ENCODE results near the gene CAMK1D. TPM values are rescaled to one million over a fixed set of nuclear protein-coding genes. Genes with fewer than 3 reads are reported as not detected.

The CAMK1D gene
- polyA plus RNA-seq, 1 of the 3 experiments (the other 2 are of a cell fraction), result 4.1 TPM

- H3F3A ChIP-seq (replicated peaks; ENCODE audit: insufficient read depth), result no peaks in the 10 kb centered on the region
- H4K20me1 ChIP-seq (ENCODE audit: insufficient read depth), result no peaks in the 10 kb centered on the region
- no peaks in the 10 kb centered on the region for H3K36me3 ChIP-seq (replicated peaks in 1 of 2; ENCODE audit: control insufficient read depth in 1 of 2, insufficient read depth in 2 of 2, low read length in 1 of 2)
- H3K79me2 ChIP-seq (ENCODE audit: insufficient read depth), result no peaks in the 10 kb centered on the region
- POLR2A ChIA-PET, result no interaction called here
- CTCF ChIA-PET, result no interaction called here
- H3K4me3 ChIP-seq (ENCODE audit: low read depth in 2 of 2, low read length in 1 of 2), result no peak overlapping the region
- 96% methylated on average over 5 of the region's 5 CpGs for WGBS (ENCODE audit: low lambda C conversion rate)
- H3K27ac ChIP-seq (ENCODE audit: low read depth in 2 of 2, low read length in 1 of 2), result no peak overlapping the region
- no peaks in the 10 kb centered on the region for H3K9me2 ChIP-seq
- no peak overlapping the region for H3K9ac ChIP-seq
- no peaks in the 10 kb centered on the region; a peak in 2 of 4 replicates for H3K4me1 ChIP-seq (ENCODE audit: control insufficient read depth in 1 of 2, insufficient read depth in 2 of 2, low read depth in 1 of 2, low read length in 1 of 2)
- no peak for TF ChIP-seq EZH2phosphoT487 (IDR thresholded peaks at IDR 0.05; ENCODE audit: borderline replicate concordance, low read depth)
- no peak for TF ChIP-seq TEAD4 (IDR thresholded peaks at IDR 0.05; ENCODE audit: borderline replicate concordance, insufficient read depth)
- no peak for TF ChIP-seq USF2 (IDR thresholded peaks at IDR 0.05; ENCODE audit: borderline replicate concordance, low read depth, low read length)
- TF ChIP-seq ZBTB33 (IDR thresholded peaks at IDR 0.05; ENCODE audit: borderline replicate concordance, low read depth), result no peak
- no peak for TF ChIP-seq FOSL2 (IDR thresholded peaks at IDR 0.05; ENCODE audit: borderline replicate concordance, low read depth)
- TF ChIP-seq NRF1 (IDR thresholded peaks at IDR 0.05; ENCODE audit: low read depth, low read length), result no peak
- H3K9me3 ChIP-seq, result no peaks in the 10 kb centered on the region
- H2AFZ ChIP-seq (ENCODE audit: low read depth), result no peak overlapping the region
- H3K27me3 ChIP-seq (ENCODE audit: insufficient read depth), result no peaks in the 10 kb centered on the region
- no peak for DNase-seq
- H3K4me2 ChIP-seq, result no peak overlapping the region
These were observed 263.8 kb downstream of the CAMK1D start for GRCh38 chr10:12613136-12613535.

DNA sequence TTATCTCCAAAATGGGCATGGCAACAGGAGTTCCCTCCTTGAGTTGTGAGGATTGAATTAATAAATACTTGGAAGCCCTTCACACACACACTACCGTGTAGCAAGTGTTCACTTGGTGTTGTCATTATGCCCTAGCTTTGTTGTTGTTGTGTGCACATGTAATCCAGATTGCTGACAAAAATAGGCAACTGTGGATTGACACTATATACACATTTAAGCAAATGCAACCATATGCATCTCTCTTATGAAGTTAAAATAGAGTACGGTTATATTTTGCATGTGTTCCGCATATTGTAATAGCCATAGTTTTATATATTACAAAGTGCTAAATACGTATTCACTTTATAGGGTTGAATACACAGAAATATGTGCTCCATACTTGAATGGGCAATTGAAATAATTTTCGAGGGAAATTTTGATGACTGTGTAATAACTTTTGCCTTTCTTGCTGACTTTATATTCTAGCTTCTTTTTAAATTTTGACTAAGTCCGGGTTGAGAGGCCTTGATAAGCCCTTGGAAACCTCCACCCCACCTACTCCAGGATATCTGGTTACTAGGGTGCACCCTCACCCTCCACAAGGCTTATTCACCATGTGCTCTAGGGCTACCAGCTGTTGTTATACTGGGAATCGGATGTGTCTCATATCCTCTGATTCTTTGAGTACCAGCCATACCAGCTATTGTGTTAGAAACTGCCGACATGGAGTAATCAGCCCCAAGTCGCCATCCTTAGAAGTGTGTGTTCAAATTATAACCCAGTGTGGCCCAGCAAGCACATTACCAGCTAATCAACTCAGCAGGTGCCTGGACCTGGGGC is 265.0 kb downstream of the CAMK1D start:
- no peaks in the 10 kb centered on the region for H3K27me3 ChIP-seq (ENCODE audit: insufficient read depth)
- no peaks in the 10 kb centered on the region for H3F3A ChIP-seq (replicated peaks; ENCODE audit: insufficient read depth)
- no peaks in the 10 kb centered on the region; a peak in 2 of 4 replicates for H3K4me1 ChIP-seq (ENCODE audit: control insufficient read depth in 1 of 2, insufficient read depth in 2 of 2, low read depth in 1 of 2, low read length in 1 of 2)
- ChIA-PET CTCF (no interaction called here), POLR2A (no interaction called here)
- H3K36me3 ChIP-seq (replicated peaks in 1 of 2; ENCODE audit: control insufficient read depth in 1 of 2, insufficient read depth in 2 of 2, low read length in 1 of 2), result no peaks in the 10 kb centered on the region
- no peak overlapping the region for H2AFZ ChIP-seq (ENCODE audit: low read depth)
- no peaks in the 10 kb centered on the region for H3K9me3 ChIP-seq
- H3K79me2 ChIP-seq (ENCODE audit: insufficient read depth), result no peaks in the 10 kb centered on the region
- no peaks in the 10 kb centered on the region for H4K20me1 ChIP-seq (ENCODE audit: insufficient read depth)
- no peak for DNase-seq
- no peak overlapping the region for H3K4me3 ChIP-seq (ENCODE audit: low read depth in 2 of 2, low read length in 1 of 2)
- H3K4me2 ChIP-seq, result no peak overlapping the region
- H3K9ac ChIP-seq, result no peak overlapping the region
- H3K9me2 ChIP-seq, result no peaks in the 10 kb centered on the region
- H3K27ac ChIP-seq (ENCODE audit: low read depth in 2 of 2, low read length in 1 of 2), result no peak overlapping the region
- 77% methylated on average over 9 of the region's 9 CpGs for WGBS (ENCODE audit: low lambda C conversion rate)
- TF ChIP-seq RCOR1 (IDR thresholded peaks at IDR 0.05; ENCODE audit: low read length) (no peak), EP300 (IDR thresholded peaks at IDR 0.05; ENCODE audit: borderline replicate concordance in 1 of 2, low read depth in 1 of 2, low read length in 1 of 2) (no peak), NRF1 (IDR thresholded peaks at IDR 0.05; ENCODE audit: low read depth, low read length) (no peak), JUND (IDR thresholded peaks at IDR 0.05) (no peak), FOXM1 (IDR thresholded peaks at IDR 0.05; ENCODE audit: low read depth) (no peak), REST (IDR thresholded peaks at IDR 0.05; ENCODE audit: low read depth, low read length) (no peak), RAD21 (IDR thresholded peaks at IDR 0.05; ENCODE audit: low read length) (no peak), SMC3 (IDR thresholded peaks at IDR 0.05; ENCODE audit: low read depth, low read length) (no peak), NFIC (IDR thresholded peaks at IDR 0.05; ENCODE audit: borderline replicate concordance) (no peak), SIN3A (IDR thresholded peaks at IDR 0.05; ENCODE audit: borderline replicate concordance, low read depth, low read length) (no peak)
- TF ChIP-seq, protein P1, sequence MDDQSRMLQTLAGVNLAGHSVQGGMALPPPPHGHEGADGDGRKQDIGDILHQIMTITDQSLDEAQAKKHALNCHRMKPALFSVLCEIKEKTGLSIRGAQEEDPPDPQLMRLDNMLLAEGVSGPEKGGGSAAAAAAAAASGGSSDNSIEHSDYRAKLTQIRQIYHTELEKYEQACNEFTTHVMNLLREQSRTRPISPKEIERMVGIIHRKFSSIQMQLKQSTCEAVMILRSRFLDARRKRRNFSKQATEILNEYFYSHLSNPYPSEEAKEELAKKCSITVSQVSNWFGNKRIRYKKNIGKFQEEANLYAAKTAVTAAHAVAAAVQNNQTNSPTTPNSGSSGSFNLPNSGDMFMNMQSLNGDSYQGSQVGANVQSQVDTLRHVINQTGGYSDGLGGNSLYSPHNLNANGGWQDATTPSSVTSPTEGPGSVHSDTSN (IDR thresholded peaks at IDR 0.05), result no peak
- TF ChIP-seq, protein P2, sequence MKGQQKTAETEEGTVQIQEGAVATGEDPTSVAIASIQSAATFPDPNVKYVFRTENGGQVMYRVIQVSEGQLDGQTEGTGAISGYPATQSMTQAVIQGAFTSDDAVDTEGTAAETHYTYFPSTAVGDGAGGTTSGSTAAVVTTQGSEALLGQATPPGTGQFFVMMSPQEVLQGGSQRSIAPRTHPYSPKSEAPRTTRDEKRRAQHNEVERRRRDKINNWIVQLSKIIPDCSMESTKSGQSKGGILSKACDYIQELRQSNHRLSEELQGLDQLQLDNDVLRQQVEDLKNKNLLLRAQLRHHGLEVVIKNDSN (IDR thresholded peaks at IDR 0.05; ENCODE audit: borderline replicate concordance, low read depth), result no peak

All from SK-N-SH (cell line).